ENCODE data around the gene IFI6. TPM values are rescaled to one million over a fixed set of nuclear protein-coding genes. Genes with fewer than 3 reads are reported as not detected.

IFI6 gene
- total RNA-seq (2021) (18.7 and 19.4 TPM in 2 replicates), Bru-seq, nascent RNA (percentile 36 among the genes with signal in this experiment), BruChase-seq, experiment 1, labeled RNA remaining after a 2-hour chase (percentile 35 among the genes with signal in this experiment), BruChase-seq, experiment 2, labeled RNA remaining after a 6-hour chase (percentile 36 among the genes with signal in this experiment)
- long read RNA-seq, transcript IFI6-202 (5 exons, 841 nt): major isoform, 18 of 19 reads
- long read RNA-seq, partial matches to known transcripts: 0 of 19 reads
- long read RNA-seq, other reads (novel, unspliced or antisense): 0 of 19 reads

- Histone ChIP-seq H3K36me3 (ENCODE audit: insufficient read depth, low read length, poor library complexity, severe bottlenecking) (no peaks in the 10 kb centered on the region), H3K27me3 (replicated peaks; ENCODE audit: insufficient read depth, low read depth, low read length, poor library complexity) (no peaks in the 10 kb centered on the region), H3K9me3 (ENCODE audit: low read depth, low read length, poor library complexity, severe bottlenecking) (no peaks in the 10 kb centered on the region), H3K4me1 (ENCODE audit: insufficient read depth, low read length, poor library complexity, severe bottlenecking) (peaks cover 9% of the 10 kb centered on the region), H3K27ac (ENCODE audit: low read depth, low read length, poor library complexity, severe bottlenecking) (peak within 1 kb of the TSS; percentile 62), H3K4me3 (ENCODE audit: low read depth, low read length, poor library complexity, severe bottlenecking) (peak within 1 kb of the TSS; percentile 40)
- ChIA-PET CTCF (interaction anchor here (0.5 to 1.1 kb wide), 2 partner anchors 53 to 97 kb away, joined by 4 to 5 read pairs; partner anchors contain the start of gene FAM76A), POLR2A (ENCODE audit: low non-redundant PET) (interaction anchor here (0.9 kb wide), 1 partner anchor 54 kb away, joined by 3 read pairs; the partner anchor contains the start of gene FAM76A)
- TF ChIP-seq, protein P1, sequence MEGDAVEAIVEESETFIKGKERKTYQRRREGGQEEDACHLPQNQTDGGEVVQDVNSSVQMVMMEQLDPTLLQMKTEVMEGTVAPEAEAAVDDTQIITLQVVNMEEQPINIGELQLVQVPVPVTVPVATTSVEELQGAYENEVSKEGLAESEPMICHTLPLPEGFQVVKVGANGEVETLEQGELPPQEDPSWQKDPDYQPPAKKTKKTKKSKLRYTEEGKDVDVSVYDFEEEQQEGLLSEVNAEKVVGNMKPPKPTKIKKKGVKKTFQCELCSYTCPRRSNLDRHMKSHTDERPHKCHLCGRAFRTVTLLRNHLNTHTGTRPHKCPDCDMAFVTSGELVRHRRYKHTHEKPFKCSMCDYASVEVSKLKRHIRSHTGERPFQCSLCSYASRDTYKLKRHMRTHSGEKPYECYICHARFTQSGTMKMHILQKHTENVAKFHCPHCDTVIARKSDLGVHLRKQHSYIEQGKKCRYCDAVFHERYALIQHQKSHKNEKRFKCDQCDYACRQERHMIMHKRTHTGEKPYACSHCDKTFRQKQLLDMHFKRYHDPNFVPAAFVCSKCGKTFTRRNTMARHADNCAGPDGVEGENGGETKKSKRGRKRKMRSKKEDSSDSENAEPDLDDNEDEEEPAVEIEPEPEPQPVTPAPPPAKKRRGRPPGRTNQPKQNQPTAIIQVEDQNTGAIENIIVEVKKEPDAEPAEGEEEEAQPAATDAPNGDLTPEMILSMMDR (conservative IDR thresholded peaks at IDR 0.05; ENCODE audit: low read depth, low read length): peak; percentile 49
- TF ChIP-seq EZH2 (IDR thresholded peaks at IDR 0.05; ENCODE audit: borderline replicate concordance, low read depth, low read length, poor library complexity, severe bottlenecking): no peak
- BruUV-seq (replicated peaks): no TSS peak
- DNase-seq (ENCODE audit: low spot score): peak; percentile 99
- intact Hi-C loops (cut with micrococcal nuclease; ENCODE audit: unreplicated experiment): no loop called here
Observed at GRCh38 chr1:27671964-27672749, at the start of gene IFI6. IFI6 (minus strand) TSS chr1:27672192; CDS start chr1:27669314, 2,878 bp downstream.

DNA sequence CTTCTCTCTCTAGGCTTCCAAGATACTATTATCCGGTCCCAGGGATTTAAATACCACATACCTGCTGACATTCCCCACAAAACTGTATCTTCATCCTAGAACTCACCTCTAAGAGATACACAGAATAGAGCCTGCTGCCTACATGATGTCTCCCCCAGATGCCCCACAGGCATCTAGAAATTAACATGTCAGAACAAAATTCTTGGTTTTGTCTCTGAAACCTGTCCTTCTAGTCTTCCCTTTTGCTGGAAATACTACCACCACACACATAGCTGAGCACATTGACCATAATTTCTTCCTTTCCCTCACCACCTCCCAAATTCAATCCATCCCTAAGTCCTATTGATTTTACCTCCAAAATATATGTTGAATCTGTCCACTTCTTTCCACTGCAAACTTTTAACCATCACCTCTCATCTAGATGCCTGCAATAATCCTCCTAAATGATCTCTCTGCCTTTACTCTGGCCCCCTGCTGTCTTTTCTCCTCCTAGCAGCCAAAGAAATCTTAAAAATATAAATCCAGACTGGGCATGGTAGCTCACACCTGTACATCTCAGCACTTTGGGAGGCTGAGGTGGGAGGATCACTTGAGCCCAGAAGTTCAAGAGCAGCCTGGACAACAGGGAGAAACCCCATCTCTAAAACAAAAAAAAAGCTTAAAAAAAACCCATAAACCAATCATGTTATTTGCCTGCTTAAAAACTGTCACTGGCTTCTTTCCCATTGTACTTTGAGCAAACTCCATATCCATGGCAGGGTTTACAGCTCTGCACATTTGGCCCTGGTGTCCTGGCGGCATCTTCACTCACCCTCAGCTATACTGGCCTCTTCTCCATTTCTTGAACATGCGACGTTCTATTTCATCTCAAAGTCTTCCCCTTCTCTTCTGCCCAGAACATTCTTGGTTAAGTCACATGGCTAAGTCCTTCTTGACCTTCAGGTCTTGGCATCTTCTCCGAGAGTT is 47.6 kb upstream of the IFI6 start:
- CTCF ChIA-PET: interaction anchor here (0.6 kb wide), 1 partner anchor 50 kb away, joined by 3 read pairs; no protein-coding TSS in a partner anchor
- no TSS peak for BruUV-seq (replicated peaks)
- peaks cover 4% of the 10 kb centered on the region for H3K9me3 ChIP-seq (ENCODE audit: low read depth, low read length, poor library complexity, severe bottlenecking)
- no peak overlapping the region for H3K27ac ChIP-seq (ENCODE audit: low read depth, low read length, poor library complexity, severe bottlenecking)
- DNase-seq (ENCODE audit: low spot score): peak; percentile 15
- TF ChIP-seq, protein P1 (conservative IDR thresholded peaks at IDR 0.05; ENCODE audit: low read depth, low read length): no peak; the same call in 1 of the 2 replicates
- TF ChIP-seq EZH2 (IDR thresholded peaks at IDR 0.05; ENCODE audit: borderline replicate concordance, low read depth, low read length, poor library complexity, severe bottlenecking): no peak
- no peak overlapping the region for H3K4me3 ChIP-seq (ENCODE audit: low read depth, low read length, poor library complexity, severe bottlenecking)
- H3K27me3 ChIP-seq (replicated peaks; ENCODE audit: insufficient read depth, low read depth, low read length, poor library complexity): no peaks in the 10 kb centered on the region
- peaks cover under 1% of the 10 kb centered on the region for H3K4me1 ChIP-seq (ENCODE audit: insufficient read depth, low read length, poor library complexity, severe bottlenecking)
- no peaks in the 10 kb centered on the region for H3K36me3 ChIP-seq (ENCODE audit: insufficient read depth, low read length, poor library complexity, severe bottlenecking)
- POLR2A ChIA-PET (ENCODE audit: low non-redundant PET): no interaction called here
- intact Hi-C loops (cut with micrococcal nuclease; ENCODE audit: unreplicated experiment): no loop called here
